Keratinocyte (primary cell): ENCODE measurements around the gene AMY2B.

ENCODE experiments used
- EZH2 ChIP-seq: IDR thresholded peaks from one replicate; pipeline ENCODE4 v1.6.1; 2012; ENCODE audit warnings: inconsistent platforms, mild to moderate bottlenecking, low read length, moderate library complexity
- TF ChIP-seq, protein P1 (sequence below), 3 experiments: IDR thresholded peaks in 1 of 3; conservative IDR thresholded peaks in 1 of 3; optimal IDR thresholded peaks in 1 of 3; 2 replicates in 2 of 3; 3 replicates in 1 of 3; pipeline versions ENCODE3 to v1.5.1; 2011; ENCODE audit warnings: low read length in 3 of 3, mild to moderate bottlenecking in 3 of 3, moderate library complexity in 2 of 3, control low read depth in 1 of 3, inconsistent platforms in 1 of 3; ENCODE audit not compliant: insufficient read depth in 2 of 3; ENCODE audit errors: extremely low read depth in 1 of 3

DNA sequence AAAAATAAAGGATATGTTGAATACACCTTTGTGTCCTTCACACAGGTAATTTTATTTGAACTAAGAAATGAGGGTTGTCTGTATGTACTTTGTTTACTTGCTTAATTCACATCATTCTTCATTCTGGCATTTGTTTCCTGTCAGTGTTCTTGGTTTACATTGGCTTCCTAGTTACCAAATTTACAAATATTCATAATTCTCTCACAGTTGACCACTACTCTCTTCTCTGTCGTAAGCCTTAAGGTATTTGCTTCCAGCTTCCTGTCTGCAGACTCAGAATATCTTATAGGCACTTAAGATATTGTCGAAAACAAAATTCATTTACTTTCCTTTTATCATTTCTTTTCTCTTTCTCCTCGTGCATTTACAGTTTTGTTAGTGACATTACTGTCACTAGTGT is 30.0 kb upstream of the AMY2B start:
- no peak for TF ChIP-seq EZH2
- TF ChIP-seq, protein P1, sequence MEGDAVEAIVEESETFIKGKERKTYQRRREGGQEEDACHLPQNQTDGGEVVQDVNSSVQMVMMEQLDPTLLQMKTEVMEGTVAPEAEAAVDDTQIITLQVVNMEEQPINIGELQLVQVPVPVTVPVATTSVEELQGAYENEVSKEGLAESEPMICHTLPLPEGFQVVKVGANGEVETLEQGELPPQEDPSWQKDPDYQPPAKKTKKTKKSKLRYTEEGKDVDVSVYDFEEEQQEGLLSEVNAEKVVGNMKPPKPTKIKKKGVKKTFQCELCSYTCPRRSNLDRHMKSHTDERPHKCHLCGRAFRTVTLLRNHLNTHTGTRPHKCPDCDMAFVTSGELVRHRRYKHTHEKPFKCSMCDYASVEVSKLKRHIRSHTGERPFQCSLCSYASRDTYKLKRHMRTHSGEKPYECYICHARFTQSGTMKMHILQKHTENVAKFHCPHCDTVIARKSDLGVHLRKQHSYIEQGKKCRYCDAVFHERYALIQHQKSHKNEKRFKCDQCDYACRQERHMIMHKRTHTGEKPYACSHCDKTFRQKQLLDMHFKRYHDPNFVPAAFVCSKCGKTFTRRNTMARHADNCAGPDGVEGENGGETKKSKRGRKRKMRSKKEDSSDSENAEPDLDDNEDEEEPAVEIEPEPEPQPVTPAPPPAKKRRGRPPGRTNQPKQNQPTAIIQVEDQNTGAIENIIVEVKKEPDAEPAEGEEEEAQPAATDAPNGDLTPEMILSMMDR (optimal IDR thresholded peaks at IDR 0.05 in 1 of 3, IDR thresholded peaks at IDR 0.05 in 1 of 3, conservative IDR thresholded peaks at IDR 0.05 in 1 of 3; ENCODE audit: extremely low read depth in 1 of 3, insufficient read depth in 2 of 3, low read length in 3 of 3), result no peak
